NCI-H2029 treated with DMSO at 0.1 percent for 48 hours (cell line): ENCODE results near the gene KCNE1.
"Not testable (repeated sequence)": the region's sequence is repeated elsewhere in the genome, so short reads cannot be mapped to it uniquely, and the experiment has no call there.

Experiments used
- DNase-seq: peaks from one replicate; lab custom pipeline; 2025; lab: John Stamatoyannopoulos, UW

KCNE1 gene

DNA sequence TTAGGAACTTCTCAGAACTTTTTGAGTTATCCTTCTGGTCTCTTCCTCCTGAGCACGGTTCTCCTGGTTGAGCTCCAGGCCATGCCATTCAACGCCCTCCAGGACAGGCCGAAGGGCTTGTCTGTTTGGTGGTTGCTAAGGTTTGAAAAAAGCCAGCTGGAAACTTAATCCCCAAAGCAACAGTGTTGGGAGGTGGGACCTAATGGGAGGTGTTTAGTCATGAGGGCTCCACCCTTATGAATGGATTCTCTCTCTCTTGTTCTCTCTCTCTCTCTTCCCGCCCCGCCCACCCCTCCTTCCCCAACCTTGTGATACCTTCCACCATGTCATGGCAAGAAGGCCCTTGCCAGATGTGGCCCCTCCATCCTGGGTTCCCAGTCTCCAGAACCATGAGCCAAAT lies 829 bp downstream of the KCNE1 start:
- no peak for DNase-seq

DNA sequence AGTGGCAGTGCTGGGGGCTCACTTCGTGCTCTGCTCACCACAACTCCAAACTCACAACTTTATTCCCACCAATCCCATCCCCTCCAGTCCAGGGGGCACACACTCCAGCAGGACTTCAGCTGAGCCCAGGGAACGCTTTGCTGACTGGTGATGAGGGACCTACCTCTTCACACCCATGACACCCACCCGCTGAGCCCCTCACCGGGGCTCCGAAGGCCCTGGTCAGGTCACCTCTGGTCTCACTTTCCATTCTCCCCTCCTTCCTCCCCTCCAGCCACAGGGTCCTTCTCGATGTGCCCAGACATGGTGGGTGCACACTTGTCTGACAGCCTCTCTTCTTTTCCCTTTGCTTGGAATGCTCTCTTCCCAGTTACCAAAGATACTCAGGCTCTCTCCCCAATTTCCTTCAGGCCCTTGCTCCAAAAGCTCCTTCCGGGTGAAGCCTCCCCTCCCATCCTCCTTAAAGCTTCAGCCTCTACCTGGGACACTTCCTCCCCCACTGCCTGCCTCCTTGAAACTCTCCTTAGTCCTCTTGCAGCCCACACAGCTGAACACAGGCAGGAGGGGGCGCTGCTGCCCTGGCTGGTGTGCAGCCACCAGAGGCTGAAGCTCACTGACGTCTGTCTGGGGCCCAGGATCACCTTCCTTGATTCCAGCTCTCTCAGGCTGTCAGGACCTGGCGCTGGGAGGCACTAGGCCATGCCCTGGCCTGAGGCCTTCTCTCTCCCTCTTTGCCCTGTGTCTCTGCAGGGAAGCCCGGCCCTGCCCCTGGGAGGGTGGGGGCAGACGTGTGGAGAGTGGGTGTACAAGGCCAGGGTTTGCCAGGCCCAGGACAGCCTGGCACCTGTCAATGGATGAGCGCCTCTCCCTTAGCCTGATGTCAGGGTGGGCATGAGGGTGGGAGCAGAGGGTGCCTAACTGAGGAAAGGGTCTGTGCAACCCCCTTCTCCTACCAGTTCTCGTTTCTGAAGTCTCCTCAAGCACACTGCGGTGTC lies 1.6 kb downstream of the KCNE1 start:
- peak; percentile 33 for DNase-seq

DNA sequence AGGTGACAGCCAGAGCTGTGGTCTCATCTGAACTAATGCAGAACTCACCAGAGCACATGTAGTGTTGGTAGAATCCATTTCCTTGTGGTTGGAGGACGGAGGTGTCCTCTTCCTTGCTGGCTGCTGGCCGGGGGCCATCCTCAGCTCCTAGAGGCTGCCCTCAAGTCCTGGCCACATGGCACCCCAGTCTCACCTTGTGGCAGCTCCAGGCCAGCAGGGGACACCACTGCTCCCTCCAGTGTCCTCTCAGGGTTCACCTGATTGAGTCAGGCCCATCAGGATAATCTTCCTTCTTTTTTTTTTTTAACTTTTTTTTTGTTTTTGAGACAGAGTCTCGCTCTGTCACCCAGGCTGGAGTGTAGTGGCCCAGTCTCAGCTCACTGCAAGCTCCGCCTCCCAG lies 2.9 kb downstream of the KCNE1 start:
- DNase-seq, result no peak

DNA sequence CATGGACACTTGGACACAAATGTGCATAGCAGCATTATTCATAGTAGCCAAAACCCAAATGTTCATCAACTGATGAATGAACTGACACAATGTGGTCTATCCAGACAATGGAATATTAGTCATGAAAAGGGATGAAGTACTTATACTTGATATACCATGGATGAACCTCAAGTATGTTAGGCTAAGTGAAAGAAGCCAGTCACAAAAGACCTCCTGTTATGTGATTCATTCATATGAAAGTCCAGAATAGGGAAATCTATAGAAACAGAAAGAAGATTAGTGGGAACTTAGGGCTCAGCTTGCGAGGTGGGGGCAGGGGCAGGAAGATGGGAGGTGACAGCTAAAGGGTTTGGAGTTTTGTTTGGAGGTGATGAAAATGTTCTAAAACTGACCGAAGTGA lies 7.4 kb downstream of the KCNE1 start:
- DNase-seq, result no peak

DNA sequence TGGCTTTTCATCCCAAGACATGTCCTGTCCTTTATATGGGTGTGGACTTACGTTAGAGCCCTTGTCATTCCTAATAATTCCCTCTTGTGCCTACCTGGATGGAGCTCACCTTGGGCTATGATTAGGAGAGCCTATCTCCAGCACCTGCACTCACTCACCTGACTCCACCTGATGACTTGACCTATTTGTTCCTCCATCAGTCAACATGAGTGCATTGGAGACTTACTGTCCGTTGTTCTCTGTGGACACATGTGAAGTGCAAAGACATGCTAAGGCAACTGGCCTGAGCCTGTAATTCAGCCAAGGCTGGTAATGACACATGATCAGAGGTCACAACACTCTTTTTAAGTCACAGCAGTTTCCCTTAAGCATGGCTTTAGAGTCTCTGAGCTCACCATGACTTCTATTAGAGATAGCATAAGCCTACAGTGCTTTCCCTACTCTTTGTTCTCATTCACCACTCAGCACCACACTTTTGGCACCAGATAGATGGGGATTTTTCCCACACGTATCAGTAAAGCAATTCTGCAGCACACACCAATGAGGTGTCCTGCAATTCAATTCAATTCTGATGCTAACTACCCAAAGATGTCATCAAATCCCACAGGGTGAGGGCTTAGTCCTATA lies 9.4 kb downstream of the KCNE1 start:
- DNase-seq, result no peak

DNA sequence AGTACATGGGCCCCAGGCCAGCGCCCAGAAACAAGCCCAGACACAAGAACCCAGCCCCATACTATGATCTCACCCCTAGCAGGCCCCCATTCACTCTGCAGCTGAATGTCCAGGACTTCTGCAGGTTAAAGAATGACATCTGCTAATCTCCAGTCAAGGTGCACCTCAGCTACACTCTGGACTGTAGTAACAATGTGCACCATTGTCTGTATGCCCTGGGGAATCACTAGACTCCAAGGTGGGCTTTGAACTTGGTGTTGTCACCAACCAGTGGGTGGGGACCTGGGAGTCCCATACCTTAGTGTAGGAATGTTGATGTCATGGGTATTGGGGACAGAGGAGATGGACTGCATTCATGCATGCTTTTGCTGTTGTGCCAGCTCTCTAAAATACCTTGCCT lies 10.3 kb downstream of the KCNE1 start:
- DNase-seq, result no peak

DNA sequence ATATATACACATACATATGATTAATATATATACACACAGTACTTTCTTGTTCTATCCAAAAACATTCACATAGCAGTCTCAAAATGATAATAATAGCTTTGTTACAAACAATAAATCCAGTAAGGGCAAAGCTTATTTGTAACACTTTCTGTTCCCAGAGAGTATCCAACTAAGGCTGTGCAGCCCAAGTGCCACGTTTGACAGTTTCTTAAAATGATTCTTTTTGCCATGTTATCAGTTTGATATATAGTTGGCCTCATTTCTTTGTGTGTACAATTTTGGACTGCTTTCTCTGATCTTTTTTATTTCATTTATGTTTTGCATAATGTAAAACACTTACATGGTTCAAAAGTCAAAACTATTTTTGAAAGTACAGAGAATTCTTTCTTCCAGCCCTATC lies 11.8 kb downstream of the KCNE1 start:
- no peak for DNase-seq

DNA sequence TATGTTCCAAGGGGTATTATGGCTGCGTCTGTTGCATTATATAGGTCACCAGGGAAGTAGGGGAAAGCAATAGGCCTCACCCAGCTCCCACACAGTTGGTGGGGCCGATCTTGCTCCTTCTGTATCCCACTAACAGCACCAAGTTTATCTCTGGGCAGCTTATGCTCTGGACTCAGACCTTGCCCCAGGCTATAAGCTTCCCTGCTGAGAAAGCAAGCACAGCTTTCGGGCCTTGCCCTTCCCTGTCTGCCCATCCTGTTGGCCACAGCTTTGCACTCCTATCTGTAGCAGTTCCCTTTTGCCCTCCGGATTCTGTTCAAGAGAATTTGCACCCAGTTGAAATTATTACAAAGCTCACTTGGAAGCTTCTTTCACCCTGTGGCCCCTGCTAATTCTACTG lies 12.9 kb downstream of the KCNE1 start:
- DNase-seq, result no peak

DNA sequence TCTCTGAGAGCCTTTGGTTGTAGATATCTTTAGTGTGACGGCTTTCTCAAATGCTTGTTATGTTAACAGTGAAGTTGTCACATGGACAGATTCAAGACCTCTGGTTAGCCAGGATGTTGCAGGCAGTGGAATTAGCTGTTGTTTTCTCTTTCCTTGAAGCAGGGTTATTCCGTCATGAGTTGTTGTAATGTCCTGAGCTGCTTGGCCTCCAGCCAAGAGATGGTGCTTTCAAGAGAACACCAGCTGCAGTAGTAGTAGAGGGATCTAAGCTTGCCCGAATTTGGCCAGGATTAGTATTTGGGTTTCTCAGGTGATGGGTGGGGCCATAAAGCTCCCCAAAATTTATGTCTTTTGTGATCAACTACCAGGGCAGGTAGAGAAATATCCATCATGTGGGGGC lies 13.4 kb downstream of the KCNE1 start:
- DNase-seq, result peak; percentile 67

DNA sequence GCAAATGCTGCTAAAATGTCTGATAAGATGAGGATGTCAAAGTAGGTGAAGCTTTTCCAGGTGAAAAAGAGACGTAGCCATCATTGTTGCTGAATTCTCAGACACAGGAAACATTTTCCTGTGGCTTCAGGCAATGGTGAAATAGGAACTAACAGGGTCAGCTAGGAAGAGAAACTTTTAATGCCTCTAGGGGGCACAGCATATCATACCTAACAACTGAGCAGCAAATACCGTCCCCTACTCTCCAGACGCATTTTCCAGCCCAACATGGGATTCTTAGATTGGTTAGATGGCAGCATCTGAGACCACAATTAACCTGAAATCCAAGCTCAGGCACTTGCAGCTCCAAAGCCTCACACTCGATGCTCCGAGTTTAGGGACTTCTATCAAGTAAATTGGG lies 28.2 kb downstream of the KCNE1 start:
- DNase-seq, result not testable (repeated sequence)

DNA sequence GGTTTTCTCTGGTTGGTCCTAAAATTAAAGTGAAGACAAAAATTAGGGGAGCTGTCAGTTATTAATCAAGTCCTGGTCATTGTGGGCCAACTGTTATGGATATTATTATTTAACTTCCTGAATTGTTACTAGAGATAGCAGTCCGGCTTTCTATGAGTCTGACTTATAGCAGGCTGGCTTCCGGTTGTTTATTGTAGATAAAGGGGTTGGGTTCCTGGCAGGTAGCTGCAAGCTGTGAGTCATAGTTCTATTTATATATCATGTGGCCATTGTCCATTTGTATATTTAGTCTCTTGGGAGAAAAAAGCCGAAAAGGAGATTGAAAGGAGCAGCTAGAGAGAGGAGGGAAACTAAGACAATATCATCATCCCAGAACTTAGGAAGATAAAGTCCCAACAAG lies 28.6 kb downstream of the KCNE1 start:
- not testable (repeated sequence) for DNase-seq

DNA sequence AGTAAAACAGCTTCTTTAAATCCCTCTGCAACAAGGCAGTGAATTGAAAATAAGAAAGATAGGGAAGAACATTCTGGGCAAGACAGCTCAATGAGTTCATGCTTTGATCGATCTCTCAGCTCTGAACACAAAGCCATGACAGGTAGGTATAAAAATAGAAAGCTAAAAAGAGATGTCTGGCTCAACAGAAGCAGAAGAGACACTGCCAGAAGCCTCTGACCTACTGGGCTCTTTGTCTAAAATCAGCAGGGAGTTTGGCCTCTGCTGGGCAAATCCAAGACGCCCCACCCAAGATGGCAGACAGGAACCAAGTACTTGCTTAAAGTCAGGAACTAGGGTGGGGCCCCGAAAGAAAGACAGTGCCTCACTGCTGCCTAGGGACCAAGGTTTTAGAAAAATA lies 44.7 kb downstream of the KCNE1 start:
- not testable (repeated sequence) for DNase-seq

DNA sequence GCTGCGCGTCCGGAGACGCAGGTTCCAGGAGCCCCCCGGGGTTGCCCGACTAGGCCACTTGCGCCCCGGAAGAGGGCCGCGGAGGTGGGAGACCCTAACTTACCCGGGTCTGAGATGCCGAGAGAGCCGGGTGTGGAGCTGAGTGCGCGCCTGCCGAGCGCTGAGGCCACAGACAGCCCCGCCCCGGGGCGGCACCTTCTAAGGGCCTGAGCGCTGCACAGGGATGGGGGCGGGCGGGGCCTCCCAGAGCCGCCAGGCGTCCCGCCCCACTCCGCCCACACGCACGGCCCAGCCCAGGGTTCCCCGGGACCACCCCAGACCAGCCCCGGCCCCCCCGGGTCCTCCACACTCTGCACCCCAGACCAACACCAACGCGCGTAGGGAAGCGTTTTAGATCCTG lies 52.6 kb downstream of the KCNE1 start:
- not testable (repeated sequence) for DNase-seq

DNA sequence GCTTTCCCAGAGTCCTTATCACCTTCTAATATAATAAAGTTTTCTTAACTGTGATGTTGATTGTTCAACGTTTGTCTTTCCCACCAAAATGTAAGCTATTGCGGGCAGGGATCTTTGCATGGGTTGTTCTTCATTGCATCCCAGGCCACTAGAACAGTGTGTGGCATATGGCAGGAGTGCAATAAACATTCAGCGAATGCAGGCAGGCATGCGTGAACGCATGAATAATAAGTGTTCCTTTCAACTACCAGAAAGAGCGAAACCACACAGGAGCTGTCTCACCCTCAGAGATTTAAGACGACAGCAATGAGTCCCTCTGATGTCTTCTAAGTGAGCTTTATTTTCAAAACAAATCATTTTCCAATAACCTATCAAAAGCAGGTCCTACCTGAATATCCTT lies 53.7 kb downstream of the KCNE1 start:
- DNase-seq, result not testable (repeated sequence)

DNA sequence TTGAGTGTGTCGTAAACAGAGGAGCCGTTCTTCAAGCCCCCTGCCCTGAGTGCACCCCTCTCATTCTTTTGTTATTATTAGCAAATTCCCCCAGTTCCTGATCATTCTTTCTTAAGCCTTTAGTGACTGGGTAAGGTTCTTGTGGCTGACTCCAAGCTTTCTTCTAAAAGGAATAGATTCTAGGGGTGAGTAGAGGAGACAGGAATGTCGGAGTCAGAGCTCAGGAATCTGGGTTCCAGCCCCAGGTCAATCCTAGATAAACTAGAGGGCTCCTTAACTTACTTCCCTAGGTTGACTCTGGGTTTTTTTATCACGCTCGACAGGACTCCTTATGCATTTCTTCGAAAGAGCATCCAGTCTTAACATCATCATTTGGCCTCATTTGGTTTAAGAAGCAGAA lies 55.8 kb downstream of the KCNE1 start:
- not testable (repeated sequence) for DNase-seq

DNA sequence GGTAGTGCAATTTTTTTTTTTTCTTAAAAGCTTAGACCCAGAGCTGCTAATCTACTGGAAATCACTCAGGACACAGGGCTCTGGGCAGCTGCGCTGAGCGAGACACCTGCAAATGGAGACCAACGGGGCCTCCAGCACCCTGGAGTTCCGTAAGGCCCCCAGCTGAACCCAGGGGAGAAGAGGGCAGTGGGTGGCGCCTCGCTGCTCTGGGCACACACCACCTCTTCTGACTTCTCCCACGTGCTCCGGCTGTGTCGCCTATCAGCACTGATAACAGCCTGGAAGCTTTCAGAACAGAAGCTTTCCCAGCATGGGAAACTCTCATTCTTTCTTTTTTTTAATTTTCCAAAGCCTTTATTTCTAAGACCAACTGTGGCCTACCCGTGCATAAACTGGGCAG lies 56.4 kb downstream of the KCNE1 start:
- not testable (repeated sequence) for DNase-seq

DNA sequence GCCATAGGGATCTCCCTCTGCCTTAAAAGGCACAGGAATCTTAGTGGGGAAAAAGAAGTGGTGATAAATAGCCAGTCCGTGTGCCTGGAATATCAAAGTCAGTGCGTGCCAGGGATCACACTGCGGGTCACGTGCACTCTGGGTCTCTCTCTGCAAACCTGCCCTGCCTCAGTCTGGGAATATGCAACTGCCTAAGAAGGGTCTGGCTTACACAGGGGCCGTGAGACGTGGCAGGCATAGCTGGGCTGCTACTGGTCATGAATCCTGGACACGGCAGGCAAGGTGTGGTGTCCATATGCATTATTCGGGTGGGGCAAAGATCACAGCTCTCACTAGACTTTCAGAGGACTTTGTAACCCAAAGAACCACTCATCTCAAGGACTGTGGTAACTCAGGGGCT lies 65.0 kb downstream of the KCNE1 start:
- not testable (repeated sequence) for DNase-seq

DNA sequence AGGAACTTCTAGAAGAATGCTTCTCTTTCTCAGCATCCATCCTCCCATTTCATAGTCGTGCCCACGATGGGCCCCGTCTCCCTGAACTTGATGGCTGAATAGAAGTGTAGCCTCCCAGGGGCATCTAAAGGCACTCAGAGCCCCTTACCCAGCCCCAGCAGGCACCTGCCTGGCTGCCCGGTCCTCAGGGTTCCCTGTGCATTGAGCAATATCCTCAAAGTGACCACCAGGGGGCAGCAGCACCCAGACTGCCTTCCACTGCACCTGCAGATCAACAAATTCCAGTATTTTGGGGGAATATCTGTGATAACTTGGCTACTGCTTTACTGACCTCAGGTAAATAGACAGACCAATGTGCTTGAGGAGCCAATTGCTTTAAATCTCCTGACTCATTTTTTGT lies 68.5 kb downstream of the KCNE1 start:
- DNase-seq, result not testable (repeated sequence)

DNA sequence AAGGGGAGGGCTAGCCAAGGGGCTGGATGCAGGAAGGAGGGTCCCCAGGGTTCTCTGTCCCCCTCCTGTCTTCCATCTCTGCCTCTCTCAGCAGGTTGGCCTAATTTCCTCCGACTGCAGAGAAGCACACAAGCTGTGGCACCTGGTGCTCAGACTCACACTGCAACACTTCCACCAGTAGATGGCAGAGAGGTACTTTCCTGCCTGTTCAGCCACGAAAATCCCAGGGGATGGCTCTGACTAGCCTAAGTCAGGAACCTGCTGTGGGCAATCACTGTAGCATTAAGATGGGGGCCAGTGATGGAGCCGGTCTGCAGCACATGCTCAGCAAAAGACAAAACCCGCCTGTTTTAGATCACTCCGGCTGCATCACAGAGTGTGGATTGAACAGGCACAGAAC lies 82.3 kb downstream of the KCNE1 start:
- not testable (repeated sequence) for DNase-seq

DNA sequence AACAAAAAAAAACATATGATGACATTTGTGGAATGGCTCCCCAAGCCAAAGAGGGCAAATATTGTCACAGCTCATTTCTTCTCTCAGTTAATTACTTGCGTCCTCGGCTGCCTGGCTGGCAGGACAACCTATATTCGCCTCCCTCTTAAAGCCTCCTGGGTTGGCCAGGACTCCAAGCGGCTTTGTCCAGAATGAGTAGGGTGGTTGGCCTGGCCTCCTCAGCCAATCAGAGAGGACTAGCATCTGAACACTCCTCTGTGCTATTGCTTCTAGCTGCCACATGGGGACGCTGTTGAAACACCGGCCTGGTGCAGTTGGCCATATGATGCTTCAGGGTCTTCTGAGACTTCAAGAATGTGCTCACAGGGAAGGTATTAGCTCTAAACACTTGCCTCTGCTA lies 83.6 kb downstream of the KCNE1 start:
- DNase-seq, result not testable (repeated sequence)

DNA sequence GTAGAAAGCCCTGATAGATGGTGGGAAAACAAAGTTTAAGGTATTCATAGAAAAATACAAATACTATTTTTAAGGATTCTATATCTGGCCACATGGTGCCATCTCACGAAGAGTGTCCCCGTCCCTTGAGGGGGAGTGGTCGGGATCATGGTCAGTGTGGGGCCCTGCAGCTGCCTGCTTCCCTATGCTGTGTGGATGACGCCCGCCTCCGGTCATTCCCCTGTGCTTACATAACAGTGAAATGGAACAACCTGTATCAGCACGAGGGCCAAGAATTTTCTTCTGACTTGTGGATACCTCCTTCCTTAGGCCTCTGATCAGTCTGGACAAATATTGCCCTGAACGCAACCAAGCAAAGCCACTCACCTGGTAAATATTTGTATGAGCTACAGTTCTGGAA lies 84.7 kb downstream of the KCNE1 start:
- not testable (repeated sequence) for DNase-seq

DNA sequence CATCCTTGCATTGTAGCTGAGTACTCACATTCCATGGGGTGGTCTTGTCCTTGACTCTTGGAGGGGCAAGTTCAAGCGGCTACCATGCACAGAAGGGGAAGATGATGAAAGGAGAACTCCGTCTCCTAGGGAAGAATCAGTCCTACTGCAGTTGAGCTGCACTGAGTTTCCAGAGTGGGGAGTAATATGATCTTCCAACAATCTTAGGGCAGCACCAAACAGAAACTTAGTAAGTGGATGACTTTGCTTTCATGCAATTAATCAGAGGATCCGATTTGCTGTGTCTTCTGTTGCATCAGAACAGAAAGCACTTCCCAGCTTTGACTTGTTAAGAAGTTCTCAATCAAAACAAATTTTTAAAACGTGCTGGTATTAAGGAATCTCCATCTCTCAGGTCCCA lies 88.2 kb downstream of the KCNE1 start, which contains the start of gene SMIM34:
Gene SMIM34, minus strand, starts transcription at position 147 of the 400 bp plus-strand sequence. Its CDS starts 112 bp downstream, at position 35.
- not testable (repeated sequence) for DNase-seq

DNA sequence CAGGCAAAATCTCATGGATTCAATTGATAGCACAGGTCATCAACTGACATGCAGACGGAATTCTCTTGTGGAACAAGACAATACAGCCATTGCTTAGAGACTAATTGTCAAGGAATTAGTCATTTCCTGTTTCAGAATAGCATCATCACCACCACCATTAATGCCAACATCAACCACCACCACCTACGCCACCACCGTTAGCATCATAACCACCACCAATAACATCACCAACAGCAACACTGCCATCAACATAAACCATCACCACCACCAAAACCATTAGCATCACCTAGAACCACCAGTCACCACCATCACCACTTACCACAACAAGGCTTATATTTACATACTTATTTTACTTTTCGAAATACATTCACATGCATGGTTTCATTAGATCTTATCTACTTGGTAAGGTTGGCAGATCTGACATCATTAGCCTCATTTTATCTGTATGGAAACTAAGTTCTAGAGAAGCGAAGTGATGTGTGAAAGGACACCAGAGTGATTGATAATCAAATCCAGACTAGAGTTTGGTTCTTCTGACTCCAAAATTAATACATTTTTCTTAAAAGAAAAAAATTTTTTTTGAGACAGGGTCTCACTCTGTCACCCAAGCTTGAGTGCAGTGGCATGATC lies 94.4 kb downstream of the KCNE1 start:
- DNase-seq, result not testable (repeated sequence)
